ENCODE data around the gene DEXI.

The DEXI gene

DNA sequence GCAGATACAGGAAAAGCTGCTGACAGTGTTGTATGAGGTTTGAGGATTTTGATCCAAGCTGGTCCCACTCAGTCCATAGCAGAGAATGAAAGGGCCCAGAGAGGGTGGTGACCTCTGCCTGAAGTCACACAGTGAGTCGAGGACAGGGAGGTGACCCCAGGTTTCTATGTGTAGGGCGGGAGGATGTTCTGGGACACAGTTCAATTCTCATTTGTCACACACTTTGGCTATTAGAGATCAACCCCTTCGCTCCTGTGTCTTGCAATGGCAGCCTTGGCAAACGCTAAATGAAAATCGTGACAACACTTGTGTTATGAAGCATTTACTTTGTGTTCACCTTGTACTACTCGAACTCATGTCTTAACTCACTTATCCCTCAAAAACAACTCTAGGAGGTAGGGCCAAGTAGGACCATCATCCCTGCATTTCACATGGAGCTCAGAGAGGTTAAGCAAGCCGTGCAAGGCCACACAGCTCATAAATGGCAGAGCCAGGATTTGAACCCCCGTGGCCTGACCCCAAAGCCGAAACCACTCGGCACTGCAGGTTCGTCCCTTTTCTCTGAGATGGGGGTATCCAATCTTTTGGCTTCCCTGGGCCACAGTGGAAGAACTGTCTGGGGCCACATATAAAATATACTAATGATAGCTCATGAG lies 10.2 kb downstream of the DEXI start:
- POLR2A ChIA-PET: interaction anchor here (0.6 to 2.0 kb wide), 2 partner anchors 10 to 155 kb away, joined by 4 to 8 read pairs; partner anchors contain the start of gene DEXI
- peaks cover 0 to 60% of the 10 kb centered on the region in 2 experiments; a peak in 2 of 3 replicates for H3K36me3 ChIP-seq (ENCODE audit: control insufficient read depth in 2 of 2, insufficient read depth in 1 of 2, low read length in 2 of 2)

DNA sequence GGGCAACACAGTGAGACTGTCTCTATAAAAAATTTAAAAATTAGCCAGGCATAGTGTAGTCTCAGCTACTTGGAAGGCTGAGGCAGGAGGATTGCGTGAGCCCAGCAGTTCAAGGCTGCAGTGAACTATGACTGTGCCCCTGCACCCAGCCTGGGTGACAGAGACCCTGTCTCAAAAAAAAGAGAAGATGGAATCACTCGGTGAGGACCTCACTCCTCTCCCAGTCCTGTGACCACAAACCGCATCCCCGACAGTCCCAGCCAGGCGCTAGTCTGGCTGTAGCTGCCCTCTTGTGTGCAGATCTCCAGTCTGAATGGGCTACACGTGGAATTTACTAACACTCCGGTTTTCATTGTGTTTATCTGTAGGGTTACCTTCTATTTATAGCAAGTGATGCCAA lies 11.1 kb downstream of the DEXI start:
- H3K27ac ChIP-seq (ENCODE audit: extremely low read depth, low read depth, low read length): no peak overlapping the region
- no peaks in the 10 kb centered on the region for H3K4me1 ChIP-seq (ENCODE audit: control insufficient read depth, insufficient read depth, low read length)
- CTCF ChIA-PET: no interaction called here
- H3K4me3 ChIP-seq (ENCODE audit: low read depth, low read length): no peak overlapping the region
- no peaks in the 10 kb centered on the region for H3K9me3 ChIP-seq (ENCODE audit: control insufficient read depth, insufficient read depth, low read depth, low read length)
- TF ChIP-seq ZNF433 (tag by site-specific recombination; IDR thresholded peaks at IDR 0.05; ENCODE audit: low read depth) (no peak), ZNF138 (tag by site-specific recombination; IDR thresholded peaks at IDR 0.05; ENCODE audit: borderline replicate concordance) (no peak), GLI4 (tag by site-specific recombination; IDR thresholded peaks at IDR 0.05) (no peak), ZNF596 (tag by site-specific recombination; IDR thresholded peaks at IDR 0.05) (no peak)
- TF ChIP-seq, protein P1, sequence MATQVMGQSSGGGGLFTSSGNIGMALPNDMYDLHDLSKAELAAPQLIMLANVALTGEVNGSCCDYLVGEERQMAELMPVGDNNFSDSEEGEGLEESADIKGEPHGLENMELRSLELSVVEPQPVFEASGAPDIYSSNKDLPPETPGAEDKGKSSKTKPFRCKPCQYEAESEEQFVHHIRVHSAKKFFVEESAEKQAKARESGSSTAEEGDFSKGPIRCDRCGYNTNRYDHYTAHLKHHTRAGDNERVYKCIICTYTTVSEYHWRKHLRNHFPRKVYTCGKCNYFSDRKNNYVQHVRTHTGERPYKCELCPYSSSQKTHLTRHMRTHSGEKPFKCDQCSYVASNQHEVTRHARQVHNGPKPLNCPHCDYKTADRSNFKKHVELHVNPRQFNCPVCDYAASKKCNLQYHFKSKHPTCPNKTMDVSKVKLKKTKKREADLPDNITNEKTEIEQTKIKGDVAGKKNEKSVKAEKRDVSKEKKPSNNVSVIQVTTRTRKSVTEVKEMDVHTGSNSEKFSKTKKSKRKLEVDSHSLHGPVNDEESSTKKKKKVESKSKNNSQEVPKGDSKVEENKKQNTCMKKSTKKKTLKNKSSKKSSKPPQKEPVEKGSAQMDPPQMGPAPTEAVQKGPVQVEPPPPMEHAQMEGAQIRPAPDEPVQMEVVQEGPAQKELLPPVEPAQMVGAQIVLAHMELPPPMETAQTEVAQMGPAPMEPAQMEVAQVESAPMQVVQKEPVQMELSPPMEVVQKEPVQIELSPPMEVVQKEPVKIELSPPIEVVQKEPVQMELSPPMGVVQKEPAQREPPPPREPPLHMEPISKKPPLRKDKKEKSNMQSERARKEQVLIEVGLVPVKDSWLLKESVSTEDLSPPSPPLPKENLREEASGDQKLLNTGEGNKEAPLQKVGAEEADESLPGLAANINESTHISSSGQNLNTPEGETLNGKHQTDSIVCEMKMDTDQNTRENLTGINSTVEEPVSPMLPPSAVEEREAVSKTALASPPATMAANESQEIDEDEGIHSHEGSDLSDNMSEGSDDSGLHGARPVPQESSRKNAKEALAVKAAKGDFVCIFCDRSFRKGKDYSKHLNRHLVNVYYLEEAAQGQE (tag by site-specific recombination; IDR thresholded peaks at IDR 0.05): no peak
- peaks cover 0 to 60% of the 10 kb centered on the region in 2 experiments; a peak in 2 of 3 replicates for H3K36me3 ChIP-seq (ENCODE audit: control insufficient read depth in 2 of 2, insufficient read depth in 1 of 2, low read length in 2 of 2)
- POLR2A ChIA-PET: interaction anchor here (1.7 kb wide), 1 partner anchor 11 kb away, joined by 8 read pairs; the partner anchor contains the start of gene DEXI

More for the DNA sequence above, 10.2 kb downstream of the DEXI start:
- H3K27ac ChIP-seq (ENCODE audit: extremely low read depth, low read depth, low read length): no peak overlapping the region
- H3K9me3 ChIP-seq (ENCODE audit: control insufficient read depth, insufficient read depth, low read depth, low read length): no peaks in the 10 kb centered on the region
- CTCF ChIA-PET: interaction anchor here (0.6 to 1.5 kb wide), 3 partner anchors 13 to 195 kb away, joined by 3 read pairs; no protein-coding TSS in a partner anchor
- no peak overlapping the region for H3K4me3 ChIP-seq (ENCODE audit: low read depth, low read length)
- no peaks in the 10 kb centered on the region for H3K4me1 ChIP-seq (ENCODE audit: control insufficient read depth, insufficient read depth, low read length)
- peak; percentile 67; the same call in 1 of the 2 replicates for TF ChIP-seq ZNF768 (tag by site-specific recombination; IDR thresholded peaks at IDR 0.05)
- TF ChIP-seq, protein P2, sequence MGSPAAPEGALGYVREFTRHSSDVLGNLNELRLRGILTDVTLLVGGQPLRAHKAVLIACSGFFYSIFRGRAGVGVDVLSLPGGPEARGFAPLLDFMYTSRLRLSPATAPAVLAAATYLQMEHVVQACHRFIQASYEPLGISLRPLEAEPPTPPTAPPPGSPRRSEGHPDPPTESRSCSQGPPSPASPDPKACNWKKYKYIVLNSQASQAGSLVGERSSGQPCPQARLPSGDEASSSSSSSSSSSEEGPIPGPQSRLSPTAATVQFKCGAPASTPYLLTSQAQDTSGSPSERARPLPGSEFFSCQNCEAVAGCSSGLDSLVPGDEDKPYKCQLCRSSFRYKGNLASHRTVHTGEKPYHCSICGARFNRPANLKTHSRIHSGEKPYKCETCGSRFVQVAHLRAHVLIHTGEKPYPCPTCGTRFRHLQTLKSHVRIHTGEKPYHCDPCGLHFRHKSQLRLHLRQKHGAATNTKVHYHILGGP (tag by site-specific recombination; IDR thresholded peaks at IDR 0.05): no peak
- no peak for TF ChIP-seq ZNF140 (tag by site-specific recombination; IDR thresholded peaks at IDR 0.05)

DNA sequence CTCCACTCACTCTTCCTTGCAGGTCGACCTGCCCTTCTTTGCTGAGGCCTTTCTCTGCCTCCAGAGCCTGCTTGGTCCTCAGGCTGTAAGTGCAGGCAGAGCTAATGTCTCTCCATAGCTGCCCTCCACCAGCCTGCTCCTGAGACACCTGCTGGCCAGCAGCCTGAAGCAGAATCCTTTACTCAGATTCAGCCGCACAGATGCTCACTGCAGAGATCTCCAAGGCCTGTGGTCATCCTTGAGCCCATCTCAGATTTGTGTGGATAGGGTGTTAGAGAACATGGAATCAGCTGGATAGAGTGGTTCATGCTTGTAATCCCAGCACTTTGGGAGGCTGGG lies 11.5 kb downstream of the DEXI start:
- no peak overlapping the region for H3K4me3 ChIP-seq (ENCODE audit: low read depth, low read length)
- no peak overlapping the region for H3K27ac ChIP-seq (ENCODE audit: extremely low read depth, low read depth, low read length)
- POLR2A ChIA-PET: interaction anchor here (1.7 kb wide), 1 partner anchor 11 kb away, joined by 8 read pairs; the partner anchor contains the start of gene DEXI
- no peaks in the 10 kb centered on the region for H3K4me1 ChIP-seq (ENCODE audit: control insufficient read depth, insufficient read depth, low read length)
- peaks cover 0 to 61% of the 10 kb centered on the region in 2 experiments; a peak in 2 of 3 replicates for H3K36me3 ChIP-seq (ENCODE audit: control insufficient read depth in 2 of 2, insufficient read depth in 1 of 2, low read length in 2 of 2)
- no peaks in the 10 kb centered on the region for H3K9me3 ChIP-seq (ENCODE audit: control insufficient read depth, insufficient read depth, low read depth, low read length)
- CTCF ChIA-PET: no interaction called here
- no peak for TF ChIP-seq ZNF416 (tag by site-specific recombination; IDR thresholded peaks at IDR 0.05)
- TF ChIP-seq ZNF76 (tag by site-specific recombination; IDR thresholded peaks at IDR 0.05; ENCODE audit: borderline replicate concordance, low read depth): no peak
- TF ChIP-seq, protein P3, sequence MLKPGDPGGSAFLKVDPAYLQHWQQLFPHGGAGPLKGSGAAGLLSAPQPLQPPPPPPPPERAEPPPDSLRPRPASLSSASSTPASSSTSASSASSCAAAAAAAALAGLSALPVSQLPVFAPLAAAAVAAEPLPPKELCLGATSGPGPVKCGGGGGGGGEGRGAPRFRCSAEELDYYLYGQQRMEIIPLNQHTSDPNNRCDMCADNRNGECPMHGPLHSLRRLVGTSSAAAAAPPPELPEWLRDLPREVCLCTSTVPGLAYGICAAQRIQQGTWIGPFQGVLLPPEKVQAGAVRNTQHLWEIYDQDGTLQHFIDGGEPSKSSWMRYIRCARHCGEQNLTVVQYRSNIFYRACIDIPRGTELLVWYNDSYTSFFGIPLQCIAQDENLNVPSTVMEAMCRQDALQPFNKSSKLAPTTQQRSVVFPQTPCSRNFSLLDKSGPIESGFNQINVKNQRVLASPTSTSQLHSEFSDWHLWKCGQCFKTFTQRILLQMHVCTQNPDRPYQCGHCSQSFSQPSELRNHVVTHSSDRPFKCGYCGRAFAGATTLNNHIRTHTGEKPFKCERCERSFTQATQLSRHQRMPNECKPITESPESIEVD (tag by site-specific recombination; IDR thresholded peaks at IDR 0.05): no peak
- TF ChIP-seq ZNF707 (tag by site-specific recombination; IDR thresholded peaks at IDR 0.05): no peak
- no peak for TF ChIP-seq HOXD13 (CRISPR knock-in tag; IDR thresholded peaks at IDR 0.05; ENCODE audit: borderline replicate concordance)

All from HEK293 (cell line).